HUDEP-2 (cell line): ENCODE measurements around the gene TPRX1.
"Not testable (repeated sequence)": the region's sequence is repeated elsewhere in the genome, so short reads cannot be mapped to it uniquely, and the experiment has no call there.

ENCODE experiments used
- DNase-seq, 76 experiments: peaks; one replicate each; lab custom pipeline; 2025; ENCODE audit not compliant: unreplicated experiment in 76 of 76; lab: John Stamatoyannopoulos, UW

Gene TPRX1

DNA sequence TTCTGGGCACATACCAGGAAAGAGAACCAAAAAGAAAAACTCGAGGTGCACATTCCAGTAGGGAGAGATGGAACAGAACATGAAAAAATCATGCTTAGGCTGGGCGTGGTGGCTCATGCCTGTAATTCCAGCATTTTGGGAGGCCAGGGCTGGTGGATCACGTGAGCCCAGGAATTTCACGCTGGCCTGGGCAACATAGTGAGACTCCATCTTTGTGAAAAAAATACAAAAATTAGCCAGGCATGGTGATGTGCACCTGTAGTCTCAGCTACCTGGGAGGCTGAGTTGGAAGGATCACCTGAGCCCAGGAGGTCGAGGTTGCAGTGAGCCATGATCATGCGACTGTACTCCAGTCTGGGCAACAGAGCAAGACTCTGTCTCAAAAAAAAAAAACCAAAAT, 33.1 kb downstream of the TPRX1 start:
- not testable (repeated sequence) for DNase-seq

DNA sequence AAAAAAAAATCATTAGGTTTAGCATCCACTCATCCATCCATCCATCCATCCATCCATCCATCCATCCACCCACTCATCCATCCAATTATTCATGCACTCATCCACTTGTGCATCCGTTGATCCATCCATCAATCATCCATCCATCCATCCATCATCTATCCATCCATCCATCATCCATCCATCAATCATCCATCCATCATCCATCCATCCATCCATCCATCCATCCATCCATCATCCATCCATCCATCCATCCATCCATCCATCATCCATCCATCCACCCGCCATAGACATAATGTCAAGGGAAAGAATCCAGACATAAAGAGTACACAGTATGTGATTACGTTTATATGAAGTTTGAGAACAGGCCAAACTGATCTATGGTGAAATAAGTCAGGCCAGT, 34.8 kb downstream of the TPRX1 start:
- no peak for DNase-seq

DNA sequence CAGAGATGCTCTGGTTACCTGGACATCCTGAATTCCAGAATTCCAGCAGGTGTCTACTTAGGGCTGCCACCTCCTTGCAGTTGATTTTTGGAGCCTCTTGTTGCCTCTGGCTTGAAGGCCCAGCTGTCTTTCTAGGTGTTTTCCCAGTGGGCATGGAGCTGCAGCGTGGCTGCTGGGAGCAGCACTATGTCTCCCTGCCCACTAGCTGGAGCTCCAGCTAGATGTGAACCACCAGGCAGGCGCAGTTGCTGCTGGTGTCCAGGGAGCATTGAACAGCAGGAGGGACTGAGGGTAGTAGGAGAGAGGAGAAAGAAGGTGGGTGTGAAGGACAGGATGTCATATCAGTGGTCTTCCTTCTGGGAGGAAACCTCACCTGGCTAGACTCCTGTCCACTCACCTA, 35.7 kb downstream of the TPRX1 start:
- no peak for DNase-seq

GRCh38 chr19:47767349-47767748, 37.0 kb downstream of the TPRX1 start:
- no peak for DNase-seq

- no peak for DNase-seq
Observed at GRCh38 chr19:47766670-47767069, 37.7 kb downstream of the TPRX1 start.

GRCh38 chr19:47766359-47766620, 38.1 kb downstream of the TPRX1 start:
- DNase-seq, result no peak

- peak in 62 of 76 experiments; percentile 7 to 81 (median 60) for DNase-seq
Observed at GRCh38 chr19:47765523-47766358, 38.6 kb downstream of the TPRX1 start.

DNA sequence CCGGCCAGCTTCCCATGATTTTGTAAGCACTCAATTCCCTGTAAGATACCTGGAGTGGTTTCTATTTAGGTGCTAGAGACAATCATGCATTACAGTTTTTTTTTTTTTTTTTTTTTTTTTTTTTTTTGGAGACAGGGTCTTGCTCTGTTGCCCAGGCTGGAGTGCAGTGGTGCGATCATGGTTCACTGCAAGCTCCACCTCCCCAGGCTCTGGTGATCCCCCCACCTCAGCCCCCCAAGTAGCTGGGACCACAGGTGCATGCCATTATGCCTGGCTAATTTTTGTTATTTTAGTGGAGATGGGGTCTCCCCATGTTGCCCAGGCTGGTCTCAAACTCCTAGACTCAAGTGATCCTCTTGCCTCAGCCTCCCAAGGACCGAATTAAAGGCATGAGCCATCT, 39.6 kb downstream of the TPRX1 start:
- DNase-seq, result not testable (repeated sequence)

DNA sequence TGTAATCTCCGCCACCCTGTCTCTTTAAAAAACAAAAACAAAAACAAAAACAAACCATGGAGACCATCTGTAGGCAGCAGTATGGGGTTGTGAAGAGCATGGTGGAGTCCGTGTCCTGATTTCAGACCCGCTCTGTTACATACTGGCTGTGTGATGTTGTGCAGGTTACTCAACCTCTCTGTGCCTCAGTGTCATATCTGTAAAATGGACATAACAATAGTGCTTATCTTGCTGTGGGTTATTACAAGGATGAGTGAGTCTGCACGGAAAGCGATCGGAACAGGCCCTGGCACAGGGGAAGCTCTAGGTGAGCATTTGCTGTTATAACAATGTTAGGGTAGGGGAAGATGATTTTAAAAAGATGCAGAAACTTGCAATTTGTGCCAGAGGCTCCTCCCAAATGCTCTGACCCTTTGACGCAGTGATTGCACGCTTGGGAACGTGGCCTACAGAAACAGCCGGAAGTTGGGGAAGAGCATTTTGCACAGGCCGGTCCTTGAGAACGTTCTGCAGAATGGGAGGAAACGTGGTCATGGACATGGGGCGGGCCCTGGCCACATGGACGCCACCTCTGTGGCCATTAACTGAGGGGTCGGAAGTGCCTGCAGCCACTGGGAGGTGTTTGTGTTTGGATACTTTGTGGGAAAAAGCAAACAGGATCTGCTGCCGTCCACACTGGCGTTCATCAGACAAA, 41.6 kb downstream of the TPRX1 start:
- no peak for DNase-seq

GRCh38 chr19:47762151-47762550, 42.2 kb downstream of the TPRX1 start:
- DNase-seq, result no peak

GRCh38 chr19:47761566-47761965, 42.8 kb downstream of the TPRX1 start:
- DNase-seq, result no peak

DNA sequence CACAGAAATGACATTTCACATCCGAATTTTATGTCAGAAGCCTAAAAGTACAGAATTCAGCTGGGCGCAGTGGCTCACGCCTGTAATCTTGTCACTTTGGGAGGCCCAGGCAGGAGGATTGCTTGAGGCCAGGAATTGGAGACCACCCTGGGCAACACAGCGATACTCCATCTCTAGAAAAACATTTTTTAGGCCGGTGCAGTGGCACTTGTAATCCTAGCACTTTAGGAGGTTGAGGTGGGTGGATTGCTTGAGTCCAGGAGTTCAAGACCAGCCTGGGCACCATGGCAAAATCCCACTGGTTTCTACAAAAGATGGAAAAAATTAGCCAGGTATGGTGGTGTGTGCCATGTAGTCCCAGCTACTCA, 43.7 kb downstream of the TPRX1 start:
- DNase-seq, result no peak

DNA sequence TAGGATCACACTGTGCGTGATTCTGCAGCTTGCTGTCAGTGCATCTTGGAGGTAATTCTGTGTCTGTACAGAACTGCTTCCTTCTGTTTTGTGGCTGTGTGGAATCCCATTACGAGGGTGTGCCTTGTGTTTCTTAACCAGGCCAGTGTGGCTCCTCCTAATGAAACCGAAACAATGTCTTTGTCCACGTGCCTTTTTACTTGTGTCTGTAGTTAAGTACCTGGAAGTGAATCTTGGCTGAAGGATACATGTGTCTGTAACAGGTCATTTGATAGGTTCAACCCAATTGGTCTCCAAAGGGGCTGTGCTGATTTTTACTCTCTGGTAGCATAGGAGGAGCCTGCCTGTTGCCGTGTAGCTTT, 45.9 kb downstream of the TPRX1 start:
- DNase-seq, result no peak

- DNase-seq, result no peak
Observed at GRCh38 chr19:47757617-47758442, 46.5 kb downstream of the TPRX1 start.

DNA sequence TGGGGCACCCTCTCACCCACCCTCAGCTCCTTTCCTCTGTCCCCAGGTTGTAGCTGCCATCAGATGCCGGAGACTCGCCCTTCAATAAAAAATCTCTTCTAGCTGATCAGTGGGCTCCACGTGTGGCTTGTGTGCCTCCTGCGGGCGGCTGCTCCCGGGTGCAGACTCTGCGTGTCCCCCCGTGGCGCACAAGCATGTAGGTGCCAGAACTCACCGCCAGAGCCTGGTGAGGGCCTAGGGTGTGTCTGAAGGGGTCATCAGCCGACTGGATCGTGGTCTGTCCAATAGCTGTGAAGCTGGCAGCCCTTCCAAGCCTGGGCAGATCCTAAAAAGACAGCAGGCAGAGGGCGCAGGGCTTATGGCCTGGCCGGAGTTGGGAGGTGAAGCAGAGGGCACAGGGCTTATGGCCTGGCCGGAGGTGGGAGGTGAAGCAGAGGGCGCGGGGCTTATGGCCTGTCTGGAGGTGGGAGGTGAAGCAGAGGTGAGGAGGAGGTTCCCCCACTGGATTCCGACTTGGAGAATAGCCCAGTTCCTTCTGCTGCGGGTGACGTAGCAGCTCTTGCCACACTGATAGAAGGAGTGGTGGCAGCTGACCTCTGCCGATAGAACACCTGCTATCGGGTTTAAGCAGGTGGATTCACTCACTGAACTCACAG, 47.3 kb downstream of the TPRX1 start:
- DNase-seq, result no peak

- no peak for DNase-seq
Observed at GRCh38 chr19:47756627-47756929, 47.8 kb downstream of the TPRX1 start.

GRCh38 chr19:47755762-47756626, 48.4 kb downstream of the TPRX1 start:
- DNase-seq, result no peak

GRCh38 chr19:47755065-47755761, 49.1 kb downstream of the TPRX1 start:
- no peak for DNase-seq

- no peak for DNase-seq
Observed at GRCh38 chr19:47754206-47755064, 49.9 kb downstream of the TPRX1 start.
